Measurements from ENCODE around the gene VHLL. TPM values are rescaled to one million over a fixed set of nuclear protein-coding genes. Genes with fewer than 3 reads are reported as not detected.

VHLL gene
- total RNA-seq, 2 experiments from 2014 or later, result not detected

DNA sequence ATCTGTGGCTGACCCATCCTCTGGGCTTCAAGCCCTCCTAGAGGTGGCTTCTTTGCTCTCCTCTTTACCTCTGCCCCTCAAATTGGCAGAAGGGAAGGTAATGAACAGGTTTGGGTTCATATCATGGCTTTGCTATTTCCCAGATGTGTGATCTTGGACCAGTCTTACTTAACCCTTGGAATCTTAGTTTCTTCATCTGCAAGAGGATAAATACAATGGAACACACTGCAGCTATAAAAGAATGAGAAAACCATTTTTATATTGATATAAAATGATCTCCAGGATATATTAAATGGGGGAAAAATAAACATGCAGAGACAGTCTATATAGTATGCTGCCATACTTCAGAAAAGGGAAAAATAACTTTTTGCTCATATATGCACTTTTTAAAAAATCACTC is 9.2 kb downstream of the VHLL start:
- CTCF ChIA-PET, result no interaction called here
- peaks cover 7% of the 10 kb centered on the region for H3K4me1 Mint-ChIP-seq (ENCODE audit: low read depth)
- no peak for DNase-seq
- H3K9me3 Mint-ChIP-seq, result no peaks in the 10 kb centered on the region
- intact Hi-C loops (cut with micrococcal nuclease), result no loop called here
- no peak overlapping the region for H3K27ac Mint-ChIP-seq
- peaks cover 4% of the 10 kb centered on the region for H3K36me3 Mint-ChIP-seq
- no peak overlapping the region for H3K4me3 Mint-ChIP-seq
- no peaks in the 10 kb centered on the region for H3K27me3 Mint-ChIP-seq
- POLR2A ChIA-PET, result no interaction called here

DNA sequence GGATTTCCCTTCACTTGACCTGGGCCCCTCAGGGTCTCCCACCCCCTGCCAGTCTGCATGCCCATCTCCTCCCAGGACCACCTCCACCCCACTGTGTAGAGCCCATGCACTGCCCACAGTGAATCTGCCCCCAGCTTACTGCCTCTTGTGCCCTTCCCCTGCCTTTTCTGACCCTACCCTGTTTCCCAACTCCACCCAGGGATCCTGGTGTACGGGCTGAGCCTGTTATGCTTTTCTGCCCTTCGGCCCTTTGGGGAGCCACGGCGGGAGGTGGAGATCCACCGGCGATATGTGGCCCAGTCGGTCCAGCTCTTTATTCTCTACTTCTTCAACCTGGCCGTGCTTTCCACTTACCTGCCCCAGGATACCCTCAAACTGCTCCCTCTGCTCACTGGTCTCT is 13.0 kb downstream of the VHLL start:
- no peak overlapping the region for H3K4me3 Mint-ChIP-seq
- intact Hi-C loops (cut with micrococcal nuclease), result no loop called here
- DNase-seq, result no peak
- H3K27ac Mint-ChIP-seq, result no peak overlapping the region
- CTCF ChIA-PET, result no interaction called here
- POLR2A ChIA-PET, result interaction anchor here (0.6 kb wide), 1 partner anchor 18 kb away, joined by 3 read pairs; no protein-coding TSS in a partner anchor
- H3K36me3 Mint-ChIP-seq, result peaks cover 13% of the 10 kb centered on the region
- no peaks in the 10 kb centered on the region for H3K27me3 Mint-ChIP-seq
- peaks cover 24% of the 10 kb centered on the region for H3K4me1 Mint-ChIP-seq (ENCODE audit: low read depth)
- no peaks in the 10 kb centered on the region for H3K9me3 Mint-ChIP-seq

DNA sequence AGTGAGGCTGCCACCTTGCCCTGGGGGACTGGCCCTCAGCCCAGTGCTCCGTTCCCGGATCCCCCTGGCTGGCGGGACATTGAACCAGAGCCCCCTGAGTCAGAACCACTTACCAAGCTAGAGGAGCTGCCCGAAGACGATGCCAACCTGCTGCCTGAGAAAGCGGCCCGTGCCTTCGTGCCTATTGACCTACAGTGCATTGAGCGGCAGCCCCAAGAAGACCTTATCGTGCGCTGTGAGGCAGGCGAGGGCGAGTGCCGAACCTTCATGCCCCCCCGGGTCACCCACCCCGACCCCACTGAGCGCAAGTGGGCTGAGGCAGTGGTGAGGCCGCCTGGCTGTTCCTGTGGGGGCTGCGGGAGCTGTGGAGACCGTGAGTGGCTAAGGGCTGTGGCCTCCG is 13.7 kb downstream of the VHLL start:
- Mint-ChIP-seq H3K9me3 (no peaks in the 10 kb centered on the region), H3K4me1 (ENCODE audit: low read depth) (peaks cover 30% of the 10 kb centered on the region), H3K27me3 (no peaks in the 10 kb centered on the region), H3K4me3 (no peak overlapping the region), H3K27ac (no peak overlapping the region), H3K36me3 (peaks cover 13% of the 10 kb centered on the region)
- CTCF ChIA-PET, result no interaction called here
- POLR2A ChIA-PET, result no interaction called here
- DNase-seq, result no peak
- intact Hi-C loops (cut with micrococcal nuclease), result no loop called here

DNA sequence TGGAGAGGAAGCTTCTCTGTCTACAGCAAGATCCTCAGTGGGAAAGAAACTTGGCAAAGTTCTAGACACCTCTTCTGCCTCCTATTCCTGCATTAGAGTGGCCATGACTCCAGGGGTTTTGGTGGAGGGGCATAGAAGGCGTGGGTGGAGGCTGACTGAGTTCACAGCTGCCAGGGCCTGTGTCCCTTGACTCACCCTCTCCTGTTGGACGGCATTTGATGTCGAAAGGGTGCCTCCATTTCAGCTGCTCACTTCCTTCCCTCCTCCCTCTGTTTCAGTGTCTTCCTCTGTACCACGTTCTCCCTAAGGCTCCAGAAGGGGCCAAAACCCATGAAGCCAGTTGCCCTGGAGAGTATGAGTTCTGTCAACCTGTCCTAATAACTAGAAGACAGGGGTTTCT is 14.3 kb downstream of the VHLL start:
- H3K9me3 Mint-ChIP-seq, result no peaks in the 10 kb centered on the region
- no peak overlapping the region for H3K27ac Mint-ChIP-seq
- no peaks in the 10 kb centered on the region for H3K27me3 Mint-ChIP-seq
- POLR2A ChIA-PET, result no interaction called here
- no peak for DNase-seq
- no peak overlapping the region for H3K4me3 Mint-ChIP-seq
- CTCF ChIA-PET, result interaction anchor here (1.0 kb wide), 1 partner anchor 53 kb away, joined by 3 read pairs; the partner anchor contains the start of genes CCT3 and TSACC
- H3K36me3 Mint-ChIP-seq, result peaks cover 13% of the 10 kb centered on the region
- intact Hi-C loops (cut with micrococcal nuclease), result loop anchor here (5.0 kb wide), 5 partner anchors 53 to 458 kb away; partner anchors contain the start of genes CCT3, MRPL24, SLC25A44 and TSACC
- H3K4me1 Mint-ChIP-seq (ENCODE audit: low read depth), result peaks cover 36% of the 10 kb centered on the region

DNA sequence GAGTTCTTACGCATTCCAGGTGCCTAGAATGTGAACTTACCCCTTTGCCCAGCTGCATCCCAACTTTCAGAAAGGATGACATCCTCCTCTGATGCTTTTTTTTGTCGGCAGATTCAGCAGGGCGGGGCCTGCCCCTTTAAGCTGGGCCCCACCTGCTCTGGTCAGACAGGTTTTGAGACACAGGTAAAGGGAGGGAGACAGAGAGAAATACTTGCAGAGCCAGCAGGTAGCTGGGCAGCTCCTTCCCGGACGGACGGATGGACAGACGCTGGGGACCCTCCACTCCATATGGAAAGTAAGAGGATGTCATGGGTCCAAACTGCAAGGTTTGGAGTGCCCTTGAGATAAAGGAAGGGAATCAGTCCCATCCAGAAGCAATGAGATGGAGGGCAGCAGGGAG is 15.0 kb downstream of the VHLL start, which contains the start of gene TMEM79:
TMEM79 (plus strand) TSS at position 214 of the 400 bp plus-strand sequence. CDS start 902 bp downstream, outside the sequence.
- Mint-ChIP-seq H3K4me1 (ENCODE audit: low read depth) (peaks cover 38% of the 10 kb centered on the region), H3K27ac (peak within 1 kb of the TSS; percentile 95), H3K9me3 (no peaks in the 10 kb centered on the region), H3K4me3 (peak within 1 kb of the TSS; percentile 95), H3K27me3 (no peaks in the 10 kb centered on the region), H3K36me3 (peaks cover 13% of the 10 kb centered on the region)
- CTCF ChIA-PET, result interaction anchor here (0.9 to 1.3 kb wide), 3 partner anchors 54 to 162 kb away, joined by 3 to 4 read pairs (median 3); partner anchors contain the start of genes CCT3 and TSACC
- DNase-seq, result no peak
- intact Hi-C loops (cut with micrococcal nuclease), result loop anchor here (5.0 kb wide), 5 partner anchors 53 to 458 kb away; partner anchors contain the start of genes CCT3, MRPL24, SLC25A44 and TSACC
- POLR2A ChIA-PET, result interaction anchor here (3.3 kb wide), 1 partner anchor 11 kb away, joined by 15 read pairs; the partner anchor contains the start of gene GLMP

DNA sequence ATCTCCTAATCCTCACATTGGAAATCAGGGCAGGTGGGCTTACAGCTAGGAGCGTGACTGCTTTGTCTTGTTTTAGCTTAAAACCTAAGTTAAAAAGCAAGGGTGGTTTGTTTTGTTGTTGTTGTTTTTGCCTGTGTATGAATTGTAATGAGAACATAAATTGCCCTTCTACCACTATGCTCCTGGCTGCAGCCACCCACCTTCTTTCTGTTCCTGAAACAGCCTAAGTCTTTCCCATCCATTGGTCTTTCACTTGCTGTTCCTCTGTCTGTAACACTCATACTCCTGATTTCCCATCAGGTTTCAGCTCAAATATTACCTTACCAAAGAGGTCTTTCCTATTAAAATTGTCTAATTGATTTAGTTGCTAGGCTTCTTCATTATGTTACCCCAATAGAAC is 15.6 kb downstream of the VHLL start:
- Mint-ChIP-seq H3K36me3 (peaks cover 16% of the 10 kb centered on the region), H3K4me3 (peak overlapping the region; percentile 95), H3K4me1 (ENCODE audit: low read depth) (peaks cover 38% of the 10 kb centered on the region), H3K9me3 (no peaks in the 10 kb centered on the region), H3K27me3 (no peaks in the 10 kb centered on the region), H3K27ac (peak overlapping the region; percentile 95)
- ChIA-PET POLR2A (interaction anchor here (0.7 to 3.3 kb wide), 10 partner anchors 11 to 306 kb away, joined by 3 to 15 read pairs (median 5); partner anchors contain the start of genes CCT3, GLMP, PMF1 and TSACC), CTCF (interaction anchor here (0.7 to 1.7 kb wide), 8 partner anchors 10 to 217 kb away, joined by 3 to 7 read pairs (median 4); no protein-coding TSS in a partner anchor)
- intact Hi-C loops (cut with micrococcal nuclease), result loop anchor here (1.0 to 5.0 kb wide), 8 partner anchors 12 to 459 kb away; partner anchors contain the start of genes CCT3, GLMP, MRPL24 and PMF1
- DNase-seq, result no peak

DNA sequence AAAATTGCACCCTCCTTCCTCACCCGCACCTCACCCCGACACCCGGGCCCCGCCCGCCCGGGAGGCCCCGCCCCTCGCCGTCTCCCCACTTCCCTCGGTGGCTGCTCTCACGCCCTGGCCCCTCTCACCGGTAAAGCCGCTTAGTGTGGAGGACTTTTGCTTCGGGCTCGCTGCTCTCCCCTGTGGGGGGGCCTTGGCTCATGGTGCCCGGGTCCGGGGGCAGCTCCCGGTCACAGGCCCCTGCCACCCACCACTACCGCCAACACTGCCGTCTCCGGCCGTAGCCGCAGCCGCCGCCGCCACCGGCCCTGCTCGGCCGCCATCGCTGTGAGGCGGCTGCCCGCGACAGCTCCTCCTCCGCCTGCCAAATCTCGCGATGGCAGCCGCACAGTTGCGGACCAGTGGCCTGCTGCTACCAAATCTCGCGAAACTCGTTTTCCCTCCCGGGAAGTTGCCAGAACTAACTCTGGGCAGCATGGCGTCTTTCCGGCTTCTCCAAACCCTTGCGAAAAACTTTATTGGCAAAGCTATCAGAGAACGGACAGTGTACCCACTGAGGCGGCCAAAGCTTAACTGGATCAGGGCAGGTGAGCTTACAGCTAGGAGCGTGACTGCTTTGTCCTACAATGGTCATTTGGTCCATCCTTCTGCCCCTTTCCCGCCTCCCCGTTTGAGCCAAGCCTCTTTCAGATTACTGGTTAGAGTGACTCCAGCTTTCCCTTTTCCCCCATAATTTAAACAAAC is 16.5 kb downstream of the VHLL start, which contains the start of gene SMG5:
SMG5 (minus strand) TSS at position 347 of the 744 bp plus-strand sequence; CDS start at position 202, 145 bp downstream.
- CTCF ChIA-PET, result interaction anchor here (0.7 to 2.7 kb wide), 11 partner anchors 11 to 216 kb away, joined by 3 to 11 read pairs (median 4); partner anchors contain the start of gene GLMP
- POLR2A ChIA-PET, result interaction anchor here (0.5 to 3.3 kb wide), 17 partner anchors 12 to 424 kb away, joined by 3 to 15 read pairs (median 4); partner anchors contain the start of genes CCT3, GLMP, KHDC4 and PMF1
- Mint-ChIP-seq H3K9me3 (no peaks in the 10 kb centered on the region), H3K27me3 (no peaks in the 10 kb centered on the region), H3K4me1 (ENCODE audit: low read depth) (peaks cover 38% of the 10 kb centered on the region), H3K36me3 (peaks cover 24% of the 10 kb centered on the region), H3K4me3 (peak within 1 kb of the TSS; percentile 95), H3K27ac (peak within 1 kb of the TSS; percentile 95)
- peak; percentile 98 for DNase-seq
- intact Hi-C loops (cut with micrococcal nuclease), result loop anchor here (1.0 to 5.0 kb wide), 8 partner anchors 13 to 460 kb away; partner anchors contain the start of genes CCT3, GLMP, MRPL24 and PMF1

DNA sequence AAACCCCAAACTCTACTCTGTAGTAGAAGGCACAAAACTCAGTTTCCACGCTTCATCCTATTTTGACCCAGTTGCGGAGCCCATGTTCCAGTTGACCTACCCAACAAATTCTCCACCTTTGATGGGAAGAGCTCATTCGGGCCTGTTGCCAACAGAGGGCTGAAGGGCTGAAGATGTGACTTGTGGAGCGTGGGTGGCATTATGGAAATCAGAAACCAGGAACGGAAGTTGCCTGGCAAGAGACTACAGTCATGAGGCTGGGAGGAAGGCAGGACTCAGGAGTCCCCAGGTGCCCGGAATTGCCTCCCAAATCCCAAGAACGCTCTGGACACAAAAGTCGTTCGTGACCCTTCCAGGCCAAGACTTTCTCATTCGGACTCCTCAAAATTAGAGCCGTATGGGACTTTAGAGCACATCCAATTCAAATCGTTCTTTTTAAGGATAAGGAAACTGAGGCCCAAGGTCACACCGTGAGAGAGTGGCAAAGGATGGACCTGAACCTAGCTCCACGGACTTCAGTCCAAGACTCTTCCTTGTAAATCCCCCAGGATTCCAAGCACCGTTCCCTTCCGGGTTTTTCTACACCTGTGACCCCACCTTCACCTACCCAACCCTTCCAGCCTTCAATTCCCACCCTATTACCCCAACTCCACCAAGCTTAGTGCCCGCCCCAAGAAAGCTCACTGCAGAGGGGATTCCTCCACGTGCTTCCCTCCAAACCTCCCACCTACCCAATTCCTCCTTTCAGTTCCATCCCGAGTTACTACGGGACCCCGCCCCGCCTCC is 17.2 kb downstream of the VHLL start:
- peaks cover 25% of the 10 kb centered on the region for H3K36me3 Mint-ChIP-seq
- CTCF ChIA-PET, result interaction anchor here (0.7 to 2.7 kb wide), 13 partner anchors 12 to 216 kb away, joined by 3 to 11 read pairs (median 4); partner anchors contain the start of gene GLMP
- H3K9me3 Mint-ChIP-seq, result no peaks in the 10 kb centered on the region
- H3K27ac Mint-ChIP-seq, result peak overlapping the region; percentile 95
- H3K4me3 Mint-ChIP-seq, result peak overlapping the region; percentile 95
- DNase-seq, result peak; percentile 60
- intact Hi-C loops (cut with micrococcal nuclease), result loop anchor here (2.0 to 5.0 kb wide), 7 partner anchors 55 to 460 kb away; partner anchors contain the start of genes CCT3, MRPL24, PMF1 and SLC25A44
- POLR2A ChIA-PET, result interaction anchor here (1.1 to 3.3 kb wide), 14 partner anchors 13 to 348 kb away, joined by 3 to 15 read pairs (median 5); partner anchors contain the start of genes CCT3, GLMP, KHDC4 and PMF1
- H3K27me3 Mint-ChIP-seq, result no peaks in the 10 kb centered on the region
- peaks cover 38% of the 10 kb centered on the region for H3K4me1 Mint-ChIP-seq (ENCODE audit: low read depth)

DNA sequence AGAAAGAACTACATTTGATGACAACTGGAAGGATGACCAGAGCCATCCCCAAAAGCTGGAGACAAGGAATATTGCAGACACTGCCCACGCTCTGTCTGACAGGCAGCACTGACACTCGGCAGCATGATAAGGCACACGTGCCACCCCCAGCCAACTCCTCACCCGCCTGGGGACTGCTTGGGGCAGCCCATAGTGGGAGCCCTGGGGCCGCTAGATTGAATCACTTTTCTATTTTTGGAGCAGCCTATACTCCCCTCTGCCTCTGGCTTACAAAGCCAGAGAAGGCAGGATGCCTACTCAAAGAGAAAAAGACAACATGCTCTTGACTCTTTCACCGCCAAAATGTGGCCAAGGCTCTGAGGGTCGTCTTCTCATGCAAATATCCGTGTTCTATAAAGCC is 17.8 kb downstream of the VHLL start:
- POLR2A ChIA-PET, result interaction anchor here (0.8 to 3.3 kb wide), 7 partner anchors 13 to 184 kb away, joined by 3 to 15 read pairs (median 6); partner anchors contain the start of genes CCT3, GLMP and TSACC
- H3K36me3 Mint-ChIP-seq, result peaks cover 28% of the 10 kb centered on the region
- peaks cover 38% of the 10 kb centered on the region for H3K4me1 Mint-ChIP-seq (ENCODE audit: low read depth)
- CTCF ChIA-PET, result interaction anchor here (0.7 to 2.7 kb wide), 9 partner anchors 10 to 215 kb away, joined by 3 to 11 read pairs (median 4); no protein-coding TSS in a partner anchor
- H3K27ac Mint-ChIP-seq, result peak overlapping the region; percentile 95
- no peaks in the 10 kb centered on the region for H3K27me3 Mint-ChIP-seq
- H3K9me3 Mint-ChIP-seq, result no peaks in the 10 kb centered on the region
- peak; percentile 80 for DNase-seq
- peak overlapping the region; percentile 95 for H3K4me3 Mint-ChIP-seq
- intact Hi-C loops (cut with micrococcal nuclease), result loop anchor here (5.0 kb wide), 5 partner anchors 54 to 461 kb away; partner anchors contain the start of genes CCT3, MRPL24, SLC25A44 and TSACC

DNA sequence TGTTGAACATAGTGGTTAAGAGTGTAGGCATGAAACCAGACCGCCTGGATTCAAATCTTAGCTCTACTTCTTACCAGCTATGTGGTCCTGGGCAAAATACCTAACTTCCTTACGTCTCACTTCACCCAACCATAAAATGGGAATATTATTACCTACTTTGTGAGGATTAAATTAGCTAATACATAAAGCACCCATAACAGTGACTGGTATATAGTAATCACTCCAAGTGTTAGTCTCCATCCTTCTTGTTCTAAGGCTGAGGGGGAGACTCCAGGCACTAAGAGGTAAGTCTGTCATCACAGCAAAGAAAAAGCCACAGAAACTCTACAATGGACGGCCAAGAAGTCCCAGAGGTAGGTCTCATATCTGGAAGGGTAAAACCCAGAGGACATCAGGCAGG is 19.3 kb downstream of the VHLL start:
- no peak for DNase-seq
- no peaks in the 10 kb centered on the region for H3K9me3 Mint-ChIP-seq
- no peaks in the 10 kb centered on the region for H3K27me3 Mint-ChIP-seq
- intact Hi-C loops (cut with micrococcal nuclease), result loop anchor here (5.0 kb wide), 5 partner anchors 53 to 462 kb away; partner anchors contain the start of genes CCT3, MRPL24, SLC25A44 and TSACC
- H3K4me1 Mint-ChIP-seq (ENCODE audit: low read depth), result peaks cover 37% of the 10 kb centered on the region
- H3K36me3 Mint-ChIP-seq, result peaks cover 39% of the 10 kb centered on the region
- CTCF ChIA-PET, result interaction anchor here (0.6 to 1.7 kb wide), 6 partner anchors 8 to 183 kb away, joined by 3 to 6 read pairs (median 4); no protein-coding TSS in a partner anchor
- H3K4me3 Mint-ChIP-seq, result no peak overlapping the region
- no peak overlapping the region for H3K27ac Mint-ChIP-seq
- POLR2A ChIA-PET, result interaction anchor here (1.5 kb wide), 1 partner anchor 34 kb away, joined by 3 read pairs; no protein-coding TSS in a partner anchor

DNA sequence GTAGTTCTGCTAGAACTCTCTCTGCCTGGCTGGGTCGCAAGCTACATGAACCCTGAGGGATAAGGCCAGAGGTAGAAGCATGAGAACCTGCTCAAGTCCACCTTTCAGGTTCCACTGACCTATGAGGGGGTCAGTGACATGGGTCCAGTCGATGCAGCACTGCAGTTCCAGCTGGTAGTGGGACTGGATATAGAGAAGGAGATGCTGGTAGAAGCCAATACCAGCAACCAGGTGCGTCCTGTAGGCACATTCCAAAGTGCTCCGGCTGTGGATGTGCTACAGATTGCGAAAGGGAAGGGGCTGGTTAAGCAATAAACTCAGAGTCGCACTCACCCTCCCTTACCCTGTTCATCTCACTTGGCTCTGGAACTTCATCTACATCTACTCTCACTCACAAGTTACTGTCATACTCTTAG is 22.1 kb downstream of the VHLL start:
- DNase-seq, result no peak
- Mint-ChIP-seq H3K4me1 (ENCODE audit: low read depth) (peaks cover 20% of the 10 kb centered on the region), H3K9me3 (no peaks in the 10 kb centered on the region), H3K36me3 (peaks cover 53% of the 10 kb centered on the region), H3K27me3 (no peaks in the 10 kb centered on the region), H3K4me3 (no peak overlapping the region), H3K27ac (no peak overlapping the region)
- ChIA-PET CTCF (no interaction called here), POLR2A (no interaction called here)
- intact Hi-C loops (cut with micrococcal nuclease), result no loop called here
